Endothelial cell of umbilical vein (primary cell): ENCODE results near the gene LPP. TPM values are rescaled to one million over a fixed set of nuclear protein-coding genes. Genes with fewer than 3 reads are reported as not detected.

Source experiments
- BruUV-seq: library from RNA; stranded (reverse); fragments of 400-500 nt; replicated peaks from 2 replicates; lab custom pipeline; 2021; lab: Mats Ljungman, UMichigan
- CTCF ChIA-PET: fragments of 300-600, 350-600 bp; sonication (Branson Sonifier 250); formaldehyde crosslinking; loops from one replicate; lab custom pipeline; 2021; ENCODE audit warnings: antibody characterized with exemption, inconsistent platforms; lab: Charles Lee
- POLR2A ChIA-PET: fragments of 300-600, 350-600 bp; sonication (Branson Sonifier 250); formaldehyde crosslinking; loops from one replicate; lab custom pipeline; 2021; ENCODE audit warnings: antibody characterized with exemption, inconsistent platforms; lab: Charles Lee
- DNase-seq: peaks from one replicate; pipeline ENCODE4 v3.0.0-alpha.2; 2011; ENCODE audit warnings: low read depth, low spot score
- FAIRE-seq: peaks from 2 replicates; lab custom pipeline; 2011; peaks lifted over from hg19 to GRCh38; lab: Jason Lieb, UNC
- H2AFZ ChIP-seq: 2 replicates; pipeline ENCODE4 v1.6.0; 2012; ENCODE audit warnings: low read depth, low read length, control low read depth, inconsistent platforms
- H3K27ac ChIP-seq: 2 replicates; pipeline ENCODE4 v1.5.1; 2011; ENCODE audit warnings: low read depth, mild to moderate bottlenecking, control low read depth, low read length, moderate library complexity; ENCODE audit not compliant: insufficient read depth
- H3K27me3 ChIP-seq, 2 experiments: 2 replicates each; pipeline versions ENCODE4 v1.6.0 to v1.6.1; 2011; ENCODE audit warnings: low read length in 2 of 2, mixed read lengths in 1 of 2; ENCODE audit not compliant: control insufficient read depth in 2 of 2, insufficient read depth in 2 of 2
- H3K36me3 ChIP-seq, 2 experiments: 2 replicates in 1 of 2; 3 replicates in 1 of 2; pipeline ENCODE4 v1.5.1; 2011; ENCODE audit warnings: low read length in 2 of 2, mild to moderate bottlenecking in 1 of 2, moderate library complexity in 1 of 2; ENCODE audit not compliant: control insufficient read depth in 2 of 2, insufficient read depth in 2 of 2; ENCODE audit errors: extremely low read depth in 1 of 2
- H3K4me1 ChIP-seq: 3 replicates; pipeline ENCODE4 v1.5.1; 2011; ENCODE audit warnings: mild to moderate bottlenecking, low read length; ENCODE audit not compliant: control insufficient read depth, insufficient read depth; ENCODE audit errors: extremely low read depth
- H3K4me2 ChIP-seq: 2 replicates; pipeline ENCODE4 v1.6.1; 2011; ENCODE audit warnings: low read length, control low read depth, mixed read lengths; ENCODE audit not compliant: insufficient read depth
- H3K4me3 ChIP-seq, 3 experiments: fragments of 200-600 bp in 1 of 3; sonication (generic), shearing (Covaris generic) in 1 of 3; replicated peaks in 1 of 3; 2 replicates each; pipeline ENCODE4 v1.5.1; 2011 to 2016; ENCODE audit warnings: control low read depth in 3 of 3, low read length in 3 of 3, mild to moderate bottlenecking in 2 of 3, inconsistent platforms in 1 of 3, low read depth in 1 of 3, moderate library complexity in 1 of 3; ENCODE audit not compliant: insufficient read depth in 1 of 3
- H3K79me2 ChIP-seq: 2 replicates; pipeline ENCODE4 v1.6.0; 2012; ENCODE audit warnings: low read length, inconsistent platforms; ENCODE audit not compliant: control insufficient read depth, insufficient read depth
- H3K9ac ChIP-seq: replicated peaks from 2 replicates; pipeline ENCODE3; 2011; ENCODE audit warnings: low read length, control low read depth; ENCODE audit not compliant: insufficient read depth; ENCODE audit errors: extremely low read depth
- H3K9me1 ChIP-seq: replicated peaks from 3 replicates; pipeline ENCODE4 v1.6.0; 2011; ENCODE audit warnings: mild to moderate bottlenecking, low read length; ENCODE audit not compliant: control insufficient read depth, insufficient read depth; ENCODE audit errors: extremely low read depth
- H3K9me3 ChIP-seq: replicated peaks from 2 replicates; pipeline ENCODE4 v1.5.1; 2012; ENCODE audit warnings: low read length, inconsistent platforms; ENCODE audit not compliant: control insufficient read depth, insufficient read depth
- H4K20me1 ChIP-seq: replicated peaks from 2 replicates; pipeline ENCODE3; 2011; ENCODE audit warnings: mild to moderate bottlenecking, low read length; ENCODE audit not compliant: control insufficient read depth, insufficient read depth; ENCODE audit errors: extremely low read depth
- FOS ChIP-seq: IDR thresholded peaks from 2 replicates; pipeline ENCODE4 v1.6.1; 2011; ENCODE audit warnings: mild to moderate bottlenecking, low read length, moderate library complexity, borderline replicate concordance; ENCODE audit not compliant: insufficient read depth
- GATA2 ChIP-seq: IDR thresholded peaks from 2 replicates; pipeline ENCODE4 v1.7.0; 2011; ENCODE audit warnings: low read depth, mild to moderate bottlenecking, moderate library complexity, mixed read lengths, low read length; ENCODE audit not compliant: insufficient read length, insufficient read depth
- JUN ChIP-seq: IDR thresholded peaks from 2 replicates; pipeline ENCODE4 v1.6.1; 2011; ENCODE audit warnings: borderline replicate concordance, low read depth; ENCODE audit not compliant: insufficient read length, insufficient read depth
- MYC ChIP-seq: IDR thresholded peaks from one replicate; pipeline ENCODE4 v1.6.1; 2011; ENCODE audit warnings: mild to moderate bottlenecking, low read depth, low read length
- POLR2A ChIP-seq: IDR thresholded peaks from 2 replicates; pipeline ENCODE4 v1.6.1; 2012; ENCODE audit warnings: low read depth, mild to moderate bottlenecking, control low read depth, low read length
- POLR2AphosphoS5 ChIP-seq: IDR thresholded peaks from 2 replicates; pipeline ENCODE4 v1.6.1; 2012; ENCODE audit warnings: low read depth, mild to moderate bottlenecking, control low read depth, low read length, moderate library complexity; ENCODE audit not compliant: insufficient read depth
- dilution Hi-C: fragments of 300-500 bp; cut with MboI; formaldehyde crosslinking; loops from one replicate; pipeline ENCODE4 v1.15.0; 2019; ENCODE audit warnings: low sequenced_read_pairs; ENCODE audit not compliant: extremely low pct_ligation_motif_present
- intact Hi-C: fragments of 100-400 bp; cut with micrococcal nuclease; formaldehyde crosslinking; loops from one replicate; pipeline ENCODE4 v1.10.0; 2022
- polyA plus RNA-seq, 4 experiments: library from polyadenylated mRNA; depleted of rRNA in 3 of 4; stranded (reverse) in 3 of 4; unstranded in 1 of 4; fragments of >200 nt; gene quantifications; 2 replicates each; pipeline versions ENCODE4 v1.2.1 to v1.2.3, GENCODE V29; 2011 to 2012; ENCODE audit warnings: missing spikeins in 1 of 4
- total RNA-seq: library from RNA; stranded (reverse); gene quantifications from 2 replicates; pipeline ENCODE4 v1.2.3, GENCODE V29; 2021
- TF ChIP-seq, protein P1 (sequence below), 2 donors: IDR thresholded peaks; 1 replicate in 1 of 2; 2 replicates in 1 of 2; pipeline ENCODE4 v1.5.1; 2011; ENCODE audit warnings: low read length in 2 of 2, mild to moderate bottlenecking in 2 of 2, moderate library complexity in 2 of 2, control low read depth in 1 of 2, inconsistent platforms in 1 of 2, low read depth in 1 of 2; ENCODE audit not compliant: insufficient read depth in 1 of 2; ENCODE audit errors: extremely low read depth in 1 of 2
- TF ChIP-seq, protein P2 (sequence below): IDR thresholded peaks from 2 replicates; pipeline ENCODE4 v1.6.1; 2011; ENCODE audit not compliant: insufficient read depth, insufficient read length

The LPP gene
- total and polyA plus RNA-seq, 2 donors (not counting 3 experiments of a cell fraction or from before 2014, with no cell fraction given): 16.9 to 153 TPM

DNA sequence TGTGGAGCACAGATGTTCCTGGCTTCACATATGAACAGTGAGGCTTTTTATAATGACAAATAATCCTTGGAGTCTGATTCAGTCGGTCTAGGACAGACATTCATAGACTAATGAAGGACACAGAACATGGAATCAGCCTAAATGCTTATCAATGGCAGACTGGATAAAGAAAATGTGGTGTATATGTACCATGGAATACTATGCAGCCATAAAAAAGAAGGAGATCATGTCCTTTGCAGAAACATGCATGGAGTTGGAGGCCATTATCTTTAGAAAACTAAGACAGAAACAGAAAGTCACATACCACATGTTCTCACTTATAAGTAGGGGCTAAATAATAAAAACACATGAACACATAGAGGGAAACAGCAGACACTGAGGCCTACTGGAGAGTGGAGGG is 19.9 kb upstream of the LPP start:
- no peaks in the 10 kb centered on the region for H3K9me3 ChIP-seq
- H3K9me1 ChIP-seq: no peaks in the 10 kb centered on the region
- no peak overlapping the region for H2AFZ ChIP-seq
- no peaks in the 10 kb centered on the region for H3K36me3 ChIP-seq
- no TSS peak for BruUV-seq
- FAIRE-seq: no peak
- intact Hi-C loops (no loop called here), dilution Hi-C loops (no loop called here)
- H3K4me1 ChIP-seq: no peaks in the 10 kb centered on the region
- no peak for TF ChIP-seq FOS
- TF ChIP-seq MYC: no peak
- TF ChIP-seq, protein P1, sequence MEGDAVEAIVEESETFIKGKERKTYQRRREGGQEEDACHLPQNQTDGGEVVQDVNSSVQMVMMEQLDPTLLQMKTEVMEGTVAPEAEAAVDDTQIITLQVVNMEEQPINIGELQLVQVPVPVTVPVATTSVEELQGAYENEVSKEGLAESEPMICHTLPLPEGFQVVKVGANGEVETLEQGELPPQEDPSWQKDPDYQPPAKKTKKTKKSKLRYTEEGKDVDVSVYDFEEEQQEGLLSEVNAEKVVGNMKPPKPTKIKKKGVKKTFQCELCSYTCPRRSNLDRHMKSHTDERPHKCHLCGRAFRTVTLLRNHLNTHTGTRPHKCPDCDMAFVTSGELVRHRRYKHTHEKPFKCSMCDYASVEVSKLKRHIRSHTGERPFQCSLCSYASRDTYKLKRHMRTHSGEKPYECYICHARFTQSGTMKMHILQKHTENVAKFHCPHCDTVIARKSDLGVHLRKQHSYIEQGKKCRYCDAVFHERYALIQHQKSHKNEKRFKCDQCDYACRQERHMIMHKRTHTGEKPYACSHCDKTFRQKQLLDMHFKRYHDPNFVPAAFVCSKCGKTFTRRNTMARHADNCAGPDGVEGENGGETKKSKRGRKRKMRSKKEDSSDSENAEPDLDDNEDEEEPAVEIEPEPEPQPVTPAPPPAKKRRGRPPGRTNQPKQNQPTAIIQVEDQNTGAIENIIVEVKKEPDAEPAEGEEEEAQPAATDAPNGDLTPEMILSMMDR (IDR thresholded peaks at IDR 0.05; ENCODE audit: extremely low read depth in 1 of 2, insufficient read depth in 1 of 2, low read depth in 1 of 2, low read length in 2 of 2): no peak
- no peak for TF ChIP-seq POLR2AphosphoS5
- TF ChIP-seq, protein P2, sequence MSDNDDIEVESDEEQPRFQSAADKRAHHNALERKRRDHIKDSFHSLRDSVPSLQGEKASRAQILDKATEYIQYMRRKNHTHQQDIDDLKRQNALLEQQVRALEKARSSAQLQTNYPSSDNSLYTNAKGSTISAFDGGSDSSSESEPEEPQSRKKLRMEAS: no peak
- no peak for TF ChIP-seq JUN
- TF ChIP-seq GATA2: no peak
- TF ChIP-seq POLR2A: no peak
- no peak overlapping the region for H3K4me2 ChIP-seq
- no peak overlapping the region for H3K9ac ChIP-seq
- no peaks in the 10 kb centered on the region for H3K79me2 ChIP-seq
- no peak overlapping the region for H3K27ac ChIP-seq
- ChIA-PET POLR2A (no interaction called here), CTCF (no interaction called here)
- no peaks in the 10 kb centered on the region for H4K20me1 ChIP-seq
- no peaks in the 10 kb centered on the region for H3K27me3 ChIP-seq
- no peak for DNase-seq
- no peak overlapping the region for H3K4me3 ChIP-seq
